ENCODE data around the gene KIAA0825.

DNA sequence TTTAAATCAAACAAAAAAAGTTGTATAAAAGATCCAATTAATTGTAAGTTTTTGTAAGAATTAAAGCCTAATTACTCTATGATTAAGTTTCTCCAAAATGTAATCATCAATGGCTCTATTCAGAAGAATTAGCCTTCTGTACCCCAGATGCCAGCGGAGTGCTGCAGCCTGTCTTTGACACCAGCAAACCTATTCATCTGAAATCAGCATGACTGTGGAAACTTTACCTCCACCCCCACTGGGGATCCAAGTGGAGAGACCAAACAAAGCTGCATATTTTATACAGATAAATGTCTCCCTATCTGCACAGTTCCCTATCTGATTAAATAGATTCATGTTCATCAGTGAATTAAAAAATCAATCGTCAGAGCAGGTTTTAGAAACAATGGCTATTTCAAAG, 426.8 kb downstream of the KIAA0825 start:
- TF ChIP-seq CTCF (conservative IDR thresholded peaks at IDR 0.05 in 1 of 2, IDR thresholded peaks at IDR 0.05 in 1 of 2; ENCODE audit: extremely low read depth in 1 of 2, insufficient read depth in 1 of 2, low read depth in 1 of 2, low read length in 2 of 2) (no peak), EZH2 (IDR thresholded peaks at IDR 0.05; ENCODE audit: borderline replicate concordance, low read length) (no peak)
